ENCODE measurements around the gene PTPRG.

PTPRG gene

DNA sequence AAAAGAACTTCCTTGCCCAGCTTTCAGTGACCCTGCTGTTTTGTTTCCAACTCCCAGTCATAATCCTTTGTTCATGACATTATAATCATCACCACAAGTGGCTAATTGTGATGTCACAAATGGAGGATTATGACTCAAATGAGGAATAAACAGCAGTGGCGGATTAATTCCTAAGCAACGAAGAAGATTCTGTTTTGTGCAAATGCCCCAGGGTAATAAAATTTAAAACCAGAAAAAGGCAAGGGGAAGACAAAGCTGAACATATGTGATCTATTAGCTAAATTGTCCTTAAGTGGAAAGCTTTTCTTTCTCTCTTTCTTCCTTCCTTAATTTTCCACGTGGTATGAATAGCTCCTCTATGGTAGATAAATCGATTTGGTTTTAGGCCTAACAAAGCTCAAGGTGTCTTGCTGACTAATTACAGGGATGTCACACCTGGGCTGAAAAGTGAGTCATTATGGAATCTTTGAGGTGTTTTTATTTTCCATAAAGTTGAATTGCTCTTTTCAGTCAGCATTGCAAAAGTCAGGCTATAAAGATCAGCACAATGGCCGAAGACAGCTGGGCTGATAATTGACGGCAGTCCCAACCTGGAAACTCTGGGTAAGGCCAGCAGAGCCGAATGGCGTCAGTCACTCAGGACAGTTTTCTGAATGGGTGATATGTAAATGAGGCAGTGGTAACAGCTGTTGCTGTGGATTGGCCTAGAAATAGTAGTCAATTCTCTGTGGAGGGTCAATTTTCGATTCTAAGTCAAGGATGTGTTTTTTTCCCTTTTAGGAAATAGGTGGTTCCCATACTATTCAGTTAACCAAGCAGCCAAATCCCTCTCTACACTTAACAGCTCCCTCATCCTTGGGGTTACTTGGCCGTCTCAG, 121.5 kb downstream of the PTPRG start:
- Histone ChIP-seq H3K4me2 (ENCODE audit: low read depth, low read length, poor library complexity, severe bottlenecking) (no peak overlapping the region), H3K36me3 (ENCODE audit: insufficient read depth, low read length) (no peaks in the 10 kb centered on the region), H3K4me1 (ENCODE audit: insufficient read depth, low read length, poor library complexity, severe bottlenecking) (peaks cover 17% of the 10 kb centered on the region), H3F3A (ENCODE audit: low read depth) (no peaks in the 10 kb centered on the region), H2AFZ (ENCODE audit: low read length) (no peak overlapping the region), H4K20me1 (ENCODE audit: insufficient read depth, low read length, poor library complexity, severe bottlenecking) (no peaks in the 10 kb centered on the region), H3K27me3 (ENCODE audit: insufficient read depth, low read length, poor library complexity, severe bottlenecking) (no peaks in the 10 kb centered on the region), H3K79me2 (ENCODE audit: insufficient read depth, low read length) (no peaks in the 10 kb centered on the region), H3K4me3 (ENCODE audit: low read length, poor library complexity, severe bottlenecking) (no peak overlapping the region), H3K9me2 (replicated peaks; ENCODE audit: low read depth, low read length) (no peaks in the 10 kb centered on the region), H3K9me3 (ENCODE audit: insufficient read depth, low read depth, low read length) (no peaks in the 10 kb centered on the region), H3K9ac (ENCODE audit: low read depth, low read length, poor library complexity, severe bottlenecking) (no peak overlapping the region)
- TF ChIP-seq, protein P1, sequence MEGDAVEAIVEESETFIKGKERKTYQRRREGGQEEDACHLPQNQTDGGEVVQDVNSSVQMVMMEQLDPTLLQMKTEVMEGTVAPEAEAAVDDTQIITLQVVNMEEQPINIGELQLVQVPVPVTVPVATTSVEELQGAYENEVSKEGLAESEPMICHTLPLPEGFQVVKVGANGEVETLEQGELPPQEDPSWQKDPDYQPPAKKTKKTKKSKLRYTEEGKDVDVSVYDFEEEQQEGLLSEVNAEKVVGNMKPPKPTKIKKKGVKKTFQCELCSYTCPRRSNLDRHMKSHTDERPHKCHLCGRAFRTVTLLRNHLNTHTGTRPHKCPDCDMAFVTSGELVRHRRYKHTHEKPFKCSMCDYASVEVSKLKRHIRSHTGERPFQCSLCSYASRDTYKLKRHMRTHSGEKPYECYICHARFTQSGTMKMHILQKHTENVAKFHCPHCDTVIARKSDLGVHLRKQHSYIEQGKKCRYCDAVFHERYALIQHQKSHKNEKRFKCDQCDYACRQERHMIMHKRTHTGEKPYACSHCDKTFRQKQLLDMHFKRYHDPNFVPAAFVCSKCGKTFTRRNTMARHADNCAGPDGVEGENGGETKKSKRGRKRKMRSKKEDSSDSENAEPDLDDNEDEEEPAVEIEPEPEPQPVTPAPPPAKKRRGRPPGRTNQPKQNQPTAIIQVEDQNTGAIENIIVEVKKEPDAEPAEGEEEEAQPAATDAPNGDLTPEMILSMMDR (conservative IDR thresholded peaks at IDR 0.05; ENCODE audit: low read length), result no peak
- no peak for TF ChIP-seq EZH2phosphoT487 (IDR thresholded peaks at IDR 0.05; ENCODE audit: borderline replicate concordance)

DNA sequence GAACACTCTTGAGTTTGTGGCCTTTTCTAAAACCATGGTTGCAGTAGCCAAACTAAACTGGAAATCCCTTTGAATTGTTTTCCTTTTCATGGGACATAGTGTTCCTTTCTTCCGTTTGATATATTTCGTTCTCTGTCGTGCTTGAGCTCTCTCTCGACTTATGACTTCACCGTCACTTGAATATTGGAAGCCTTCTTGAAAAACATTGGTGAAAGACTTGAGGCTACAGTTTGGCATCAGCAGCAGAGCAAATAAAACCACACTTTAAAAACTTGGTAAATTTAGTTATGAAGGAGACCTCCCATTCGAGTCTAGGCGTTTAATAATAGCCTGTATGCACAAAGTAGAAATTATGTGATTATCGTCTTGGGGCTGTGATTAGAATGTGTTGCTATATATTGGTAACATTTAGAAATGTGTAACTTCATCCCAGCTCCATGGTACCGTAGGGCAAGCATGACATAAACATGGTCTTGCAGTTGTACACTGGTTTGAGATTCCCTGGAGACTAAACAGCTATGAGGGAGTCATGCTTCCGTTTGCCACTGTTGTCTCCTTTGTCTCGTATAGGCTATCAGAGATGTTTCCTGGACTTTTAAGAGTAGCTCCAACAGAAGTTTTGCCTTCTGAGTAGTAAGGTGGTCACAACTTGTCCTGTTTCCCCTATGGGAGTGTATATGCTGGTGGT, 122.3 kb downstream of the PTPRG start:
- H3K79me2 ChIP-seq (ENCODE audit: insufficient read depth, low read length), result no peaks in the 10 kb centered on the region
- no peaks in the 10 kb centered on the region for H3K9me2 ChIP-seq (replicated peaks; ENCODE audit: low read depth, low read length)
- H4K20me1 ChIP-seq (ENCODE audit: insufficient read depth, low read length, poor library complexity, severe bottlenecking), result no peaks in the 10 kb centered on the region
- no peak overlapping the region for H3K4me3 ChIP-seq (ENCODE audit: low read length, poor library complexity, severe bottlenecking)
- no peaks in the 10 kb centered on the region for H3F3A ChIP-seq (ENCODE audit: low read depth)
- TF ChIP-seq, protein P1 (conservative IDR thresholded peaks at IDR 0.05; ENCODE audit: low read length), result no peak
- no peak for TF ChIP-seq EZH2phosphoT487 (IDR thresholded peaks at IDR 0.05; ENCODE audit: borderline replicate concordance)
- H2AFZ ChIP-seq (ENCODE audit: low read length), result no peak overlapping the region
- no peaks in the 10 kb centered on the region for H3K27me3 ChIP-seq (ENCODE audit: insufficient read depth, low read length, poor library complexity, severe bottlenecking)
- H3K4me2 ChIP-seq (ENCODE audit: low read depth, low read length, poor library complexity, severe bottlenecking), result no peak overlapping the region
- no peaks in the 10 kb centered on the region for H3K9me3 ChIP-seq (ENCODE audit: insufficient read depth, low read depth, low read length)
- no peaks in the 10 kb centered on the region for H3K36me3 ChIP-seq (ENCODE audit: insufficient read depth, low read length)
- H3K9ac ChIP-seq (ENCODE audit: low read depth, low read length, poor library complexity, severe bottlenecking), result no peak overlapping the region
- H3K4me1 ChIP-seq (ENCODE audit: insufficient read depth, low read length, poor library complexity, severe bottlenecking), result peaks cover 17% of the 10 kb centered on the region

DNA sequence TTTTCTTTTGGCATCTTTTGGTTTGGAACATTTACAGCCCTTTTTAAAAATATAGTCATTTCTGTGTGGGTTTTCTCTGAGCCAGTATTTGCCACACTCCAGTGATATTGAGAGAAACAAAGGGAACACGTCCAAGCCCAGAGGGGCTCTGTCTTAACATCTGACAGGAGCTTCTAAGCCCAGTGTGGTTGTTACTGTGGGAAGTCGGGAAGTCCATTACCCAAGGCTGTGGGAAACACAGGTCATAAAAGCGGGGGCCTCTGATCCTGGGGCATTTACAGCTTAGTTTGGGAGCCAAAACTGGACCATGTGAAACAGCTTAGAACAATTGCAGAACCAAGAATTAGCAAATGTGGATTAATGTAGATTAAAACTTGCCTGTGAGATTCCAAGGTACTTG, 123.0 kb downstream of the PTPRG start:
- Histone ChIP-seq H3K4me2 (ENCODE audit: low read depth, low read length, poor library complexity, severe bottlenecking) (no peak overlapping the region), H3K4me1 (ENCODE audit: insufficient read depth, low read length, poor library complexity, severe bottlenecking) (peaks cover 17% of the 10 kb centered on the region), H3K79me2 (ENCODE audit: insufficient read depth, low read length) (no peaks in the 10 kb centered on the region)

More for the DNA sequence above, 123.0 kb downstream of the PTPRG start:
- no peak for TF ChIP-seq EZH2phosphoT487 (IDR thresholded peaks at IDR 0.05; ENCODE audit: borderline replicate concordance)
- TF ChIP-seq, protein P1 (conservative IDR thresholded peaks at IDR 0.05; ENCODE audit: low read length), result no peak
- H3K9me2 ChIP-seq (replicated peaks; ENCODE audit: low read depth, low read length), result no peaks in the 10 kb centered on the region
- no peaks in the 10 kb centered on the region for H3F3A ChIP-seq (ENCODE audit: low read depth)
- no peak overlapping the region for H3K4me3 ChIP-seq (ENCODE audit: low read length, poor library complexity, severe bottlenecking)
- no peak overlapping the region for H3K9ac ChIP-seq (ENCODE audit: low read depth, low read length, poor library complexity, severe bottlenecking)
- H4K20me1 ChIP-seq (ENCODE audit: insufficient read depth, low read length, poor library complexity, severe bottlenecking), result no peaks in the 10 kb centered on the region
- no peaks in the 10 kb centered on the region for H3K9me3 ChIP-seq (ENCODE audit: insufficient read depth, low read depth, low read length)
- no peaks in the 10 kb centered on the region for H3K27me3 ChIP-seq (ENCODE audit: insufficient read depth, low read length, poor library complexity, severe bottlenecking)
- H2AFZ ChIP-seq (ENCODE audit: low read length), result no peak overlapping the region
- H3K36me3 ChIP-seq (ENCODE audit: insufficient read depth, low read length), result no peaks in the 10 kb centered on the region

Measured in Loucy (cell line).